KG1 (cell line): Measurements from ENCODE around the gene GPR183.

ENCODE experiments used
- DNase-seq: peaks from one replicate; lab custom pipeline; 2025; lab: John Stamatoyannopoulos, UW

GPR183 gene

GRCh38 chr13:99312493-99312883 is 5.3 kb upstream of the GPR183 start:
- peak; percentile 19 for DNase-seq

DNA sequence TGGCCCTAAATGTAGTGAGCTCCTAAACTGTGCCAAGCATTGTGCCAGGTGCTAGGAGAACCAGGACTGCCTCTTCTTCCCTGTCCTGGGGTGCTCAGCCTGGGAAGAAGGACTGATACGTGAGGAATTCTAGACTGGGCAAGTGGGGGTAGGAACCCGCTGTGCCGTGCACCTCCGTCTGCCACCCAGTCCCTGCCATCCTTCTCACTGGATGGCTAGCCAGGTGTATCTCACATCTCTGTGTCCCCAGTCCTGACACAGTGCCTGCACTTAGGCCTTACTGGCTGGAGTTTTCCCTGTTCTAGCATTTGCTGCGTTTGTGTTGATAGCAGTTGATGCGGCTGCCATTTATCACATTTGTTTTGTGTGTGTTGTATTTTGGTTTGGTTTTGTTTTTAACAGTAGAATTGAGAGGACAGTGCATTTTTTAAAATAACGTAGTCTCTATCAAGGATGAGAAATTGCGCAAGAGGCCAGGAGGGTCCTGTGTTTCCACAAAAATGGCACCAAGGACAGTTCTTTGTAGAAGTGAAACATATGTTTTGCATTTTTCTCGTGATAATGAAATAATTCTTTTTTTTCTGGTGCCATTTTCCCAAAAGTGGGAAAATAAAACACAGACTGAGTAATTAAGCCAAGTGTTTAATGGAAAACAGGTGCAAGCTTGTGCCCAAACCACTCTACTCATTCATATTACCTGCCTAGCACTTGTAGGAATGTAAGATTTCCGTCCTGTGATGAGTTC is 4.7 kb upstream of the GPR183 start:
- no peak for DNase-seq

DNA sequence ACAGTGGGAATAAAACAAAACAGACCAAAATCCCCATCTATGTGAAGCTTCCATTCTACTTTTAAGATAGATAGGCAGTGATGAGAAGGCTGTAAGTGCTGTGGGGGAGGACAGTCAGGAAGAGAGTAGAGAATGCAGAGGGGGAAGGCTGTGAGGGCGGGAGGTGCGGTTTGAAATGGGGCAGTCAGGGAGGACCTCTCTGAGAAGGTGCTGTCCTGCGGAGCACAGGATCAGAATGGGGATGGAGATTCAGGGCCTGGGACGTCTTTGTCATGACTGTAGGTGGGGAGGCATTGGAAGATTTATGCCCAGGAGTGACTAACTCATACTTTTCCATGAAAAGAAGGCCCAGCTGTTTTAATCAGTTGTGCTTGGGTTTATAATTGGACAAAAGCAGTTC is 3.9 kb upstream of the GPR183 start:
- DNase-seq, result no peak

DNA sequence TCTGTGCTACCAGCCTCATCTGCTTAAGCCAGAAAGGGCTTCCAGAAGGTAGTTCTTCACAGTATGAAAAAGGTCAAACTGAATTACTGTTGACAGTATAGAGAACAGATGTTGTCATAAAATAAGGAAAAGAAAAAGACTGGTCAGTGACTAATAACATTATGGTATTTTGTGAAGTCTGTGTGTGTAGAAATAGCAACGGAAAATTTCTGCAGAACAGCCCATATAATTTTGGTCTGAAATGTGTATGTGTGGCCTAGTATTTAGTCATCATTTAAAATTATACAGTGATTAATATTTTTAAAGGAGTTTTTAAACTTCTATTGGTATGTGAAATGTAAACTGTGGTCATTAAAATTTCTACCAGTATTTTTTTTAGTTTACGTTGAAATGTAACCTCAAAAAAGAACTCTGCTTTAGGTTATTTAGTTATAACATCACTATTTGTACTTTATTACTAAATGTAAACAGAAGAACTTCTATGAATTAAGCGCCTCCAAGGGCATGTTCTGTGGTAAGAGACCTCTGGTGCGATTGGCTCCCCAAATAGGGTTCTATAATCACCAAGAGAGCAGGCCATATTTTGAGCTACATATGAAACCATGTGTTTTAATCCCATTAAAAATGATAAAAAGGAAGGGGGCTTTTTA is 3.3 kb upstream of the GPR183 start:
- DNase-seq, result no peak

- DNase-seq, result no peak
Measured at GRCh38 chr13:99308471-99309087, 1.4 kb upstream of the GPR183 start.

GRCh38 chr13:99307648-99308339 is 595 bp upstream of the GPR183 start:
- DNase-seq, result no peak

GRCh38 chr13:99305566-99305965 is 1.6 kb downstream of the GPR183 start:
- no peak for DNase-seq

DNA sequence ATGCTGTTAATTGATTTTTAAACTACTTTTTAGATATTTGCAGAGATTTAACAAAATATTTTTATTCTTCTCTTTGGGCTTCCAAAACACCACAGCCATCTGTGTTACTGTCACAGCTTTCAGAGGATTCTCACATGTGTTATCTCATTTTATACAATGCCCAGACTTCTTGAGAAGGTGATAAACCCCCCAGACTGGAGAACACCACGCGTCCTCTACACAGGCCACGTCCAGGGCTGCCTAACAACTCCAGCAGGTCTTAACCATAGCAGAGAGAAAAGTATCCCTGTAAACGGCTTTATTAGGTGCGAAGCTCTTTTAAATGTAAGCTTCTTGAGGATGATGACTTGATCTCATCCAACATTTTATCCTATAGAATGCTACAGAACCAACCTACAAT is 2.0 kb downstream of the GPR183 start:
- no peak for DNase-seq

DNA sequence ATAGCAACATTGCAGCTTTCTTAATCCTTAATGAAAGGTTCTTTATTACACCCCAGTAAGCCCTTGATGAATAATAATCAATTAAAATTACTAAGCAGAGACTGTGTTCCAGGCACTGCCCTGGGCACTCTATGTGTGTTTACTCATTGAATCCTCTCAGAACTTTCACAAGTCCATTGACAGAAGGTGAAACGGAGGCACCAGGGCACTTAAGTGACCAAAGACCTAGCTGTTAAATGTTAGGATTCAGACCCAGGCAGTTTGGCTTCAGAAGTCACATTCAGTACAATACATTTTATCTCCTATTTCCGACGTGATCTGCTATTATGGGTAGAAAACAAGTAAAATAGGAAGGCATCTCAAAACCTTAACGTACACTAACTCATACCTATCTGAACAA is 2.7 kb downstream of the GPR183 start:
- no peak for DNase-seq

GRCh38 chr13:99303863-99304521 is 3.2 kb downstream of the GPR183 start:
- no peak for DNase-seq

- DNase-seq, result no peak
Measured at GRCh38 chr13:99302637-99303505, 4.3 kb downstream of the GPR183 start.

DNA sequence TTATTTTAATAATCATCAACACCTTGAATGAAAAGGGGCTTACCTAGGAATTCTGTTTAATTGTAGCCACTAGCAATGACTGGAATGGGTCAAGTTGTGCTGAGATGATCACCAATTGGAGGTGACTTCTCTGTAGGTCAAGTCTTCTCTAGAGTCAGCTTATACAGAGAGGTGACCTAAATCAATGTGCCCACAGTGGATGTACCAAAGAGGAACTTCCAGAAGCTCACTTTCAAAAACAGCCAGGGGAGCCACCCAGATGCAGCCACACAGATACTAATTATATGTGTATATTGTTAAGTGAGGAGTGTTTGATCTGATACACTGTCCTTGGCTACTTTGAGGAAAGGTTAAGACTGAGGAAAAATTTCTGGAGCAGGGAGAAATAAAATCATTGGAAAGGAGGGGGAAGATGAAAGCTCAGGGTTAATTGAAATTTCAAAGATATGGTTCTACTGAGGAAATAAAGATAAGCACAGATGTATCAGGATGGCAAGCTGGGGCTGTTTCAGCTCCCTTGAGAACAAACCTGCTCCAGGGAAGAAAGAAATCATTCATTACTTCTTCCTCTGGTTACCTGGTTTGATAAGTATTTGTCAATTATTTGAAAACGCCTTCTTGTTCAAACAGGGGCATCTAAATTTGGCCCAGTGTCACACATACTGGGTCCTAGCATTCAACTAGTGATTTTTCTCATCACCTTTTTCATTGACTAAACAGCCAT is 5.1 kb downstream of the GPR183 start:
- no peak for DNase-seq

DNA sequence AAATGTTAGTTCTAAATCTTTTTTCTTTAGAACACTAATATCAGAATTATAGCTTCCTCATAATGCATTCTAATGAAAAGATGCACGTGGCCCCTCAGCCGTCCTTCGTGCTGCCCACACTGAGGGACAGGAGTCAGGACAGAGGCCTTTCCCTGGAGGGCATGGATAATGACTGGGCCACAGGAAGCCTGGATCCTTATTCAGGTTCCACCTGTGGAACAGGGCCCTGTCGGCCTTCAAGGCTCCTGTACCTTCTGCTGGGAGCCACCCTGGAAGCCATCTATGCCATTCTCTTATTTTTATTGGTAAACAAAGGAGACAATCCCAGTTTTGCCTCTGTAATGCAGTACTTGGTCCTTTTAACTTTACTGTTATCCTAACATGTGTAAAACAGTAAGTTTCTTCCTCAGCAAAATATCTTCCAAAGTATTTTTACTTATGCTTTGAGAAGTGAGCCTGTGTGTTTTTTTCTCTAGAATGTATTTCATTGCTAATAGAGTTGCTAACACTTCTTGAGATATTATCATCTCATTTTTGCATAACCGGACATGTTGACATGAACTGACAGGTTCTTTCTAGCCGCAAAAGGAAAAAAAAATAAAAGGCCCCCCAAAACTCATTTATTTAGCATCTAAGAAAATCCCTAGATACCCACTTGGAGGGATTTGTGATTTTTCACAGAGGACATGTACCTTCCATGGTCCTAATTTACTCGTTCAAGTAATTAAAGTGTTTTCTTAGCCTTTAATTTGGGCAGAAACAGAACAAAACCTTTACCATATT is 6.0 kb downstream of the GPR183 start:
- DNase-seq, result no peak

- no peak for DNase-seq
Measured at GRCh38 chr13:99299920-99300341, 7.3 kb downstream of the GPR183 start.

GRCh38 chr13:99299256-99299919 is 7.8 kb downstream of the GPR183 start:
- DNase-seq, result no peak

GRCh38 chr13:99298056-99298455 is 9.1 kb downstream of the GPR183 start:
- DNase-seq, result no peak

- no peak for DNase-seq
Measured at GRCh38 chr13:99297331-99297730, 9.9 kb downstream of the GPR183 start.

GRCh38 chr13:99296398-99296797 is 10.8 kb downstream of the GPR183 start:
- no peak for DNase-seq
